Aortic smooth muscle cell (primary cell): ENCODE data around the gene MAP3K15. TPM values are rescaled to one million over a fixed set of nuclear protein-coding genes. Genes with fewer than 3 reads are reported as not detected.

Source experiments
- total RNA-seq: library from RNA; depleted of rRNA; stranded (reverse); fragments of >200 nt; gene quantifications from 2 replicates; pipeline ENCODE4 v1.2.3, GENCODE V29; 2014

The MAP3K15 gene, protein sequence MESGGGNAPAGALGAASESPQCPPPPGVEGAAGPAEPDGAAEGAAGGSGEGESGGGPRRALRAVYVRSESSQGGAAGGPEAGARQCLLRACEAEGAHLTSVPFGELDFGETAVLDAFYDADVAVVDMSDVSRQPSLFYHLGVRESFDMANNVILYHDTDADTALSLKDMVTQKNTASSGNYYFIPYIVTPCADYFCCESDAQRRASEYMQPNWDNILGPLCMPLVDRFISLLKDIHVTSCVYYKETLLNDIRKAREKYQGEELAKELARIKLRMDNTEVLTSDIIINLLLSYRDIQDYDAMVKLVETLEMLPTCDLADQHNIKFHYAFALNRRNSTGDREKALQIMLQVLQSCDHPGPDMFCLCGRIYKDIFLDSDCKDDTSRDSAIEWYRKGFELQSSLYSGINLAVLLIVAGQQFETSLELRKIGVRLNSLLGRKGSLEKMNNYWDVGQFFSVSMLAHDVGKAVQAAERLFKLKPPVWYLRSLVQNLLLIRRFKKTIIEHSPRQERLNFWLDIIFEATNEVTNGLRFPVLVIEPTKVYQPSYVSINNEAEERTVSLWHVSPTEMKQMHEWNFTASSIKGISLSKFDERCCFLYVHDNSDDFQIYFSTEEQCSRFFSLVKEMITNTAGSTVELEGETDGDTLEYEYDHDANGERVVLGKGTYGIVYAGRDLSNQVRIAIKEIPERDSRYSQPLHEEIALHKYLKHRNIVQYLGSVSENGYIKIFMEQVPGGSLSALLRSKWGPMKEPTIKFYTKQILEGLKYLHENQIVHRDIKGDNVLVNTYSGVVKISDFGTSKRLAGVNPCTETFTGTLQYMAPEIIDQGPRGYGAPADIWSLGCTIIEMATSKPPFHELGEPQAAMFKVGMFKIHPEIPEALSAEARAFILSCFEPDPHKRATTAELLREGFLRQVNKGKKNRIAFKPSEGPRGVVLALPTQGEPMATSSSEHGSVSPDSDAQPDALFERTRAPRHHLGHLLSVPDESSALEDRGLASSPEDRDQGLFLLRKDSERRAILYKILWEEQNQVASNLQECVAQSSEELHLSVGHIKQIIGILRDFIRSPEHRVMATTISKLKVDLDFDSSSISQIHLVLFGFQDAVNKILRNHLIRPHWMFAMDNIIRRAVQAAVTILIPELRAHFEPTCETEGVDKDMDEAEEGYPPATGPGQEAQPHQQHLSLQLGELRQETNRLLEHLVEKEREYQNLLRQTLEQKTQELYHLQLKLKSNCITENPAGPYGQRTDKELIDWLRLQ (N-terminal part only)
- not detected in 2 replicates for total RNA-seq

DNA sequence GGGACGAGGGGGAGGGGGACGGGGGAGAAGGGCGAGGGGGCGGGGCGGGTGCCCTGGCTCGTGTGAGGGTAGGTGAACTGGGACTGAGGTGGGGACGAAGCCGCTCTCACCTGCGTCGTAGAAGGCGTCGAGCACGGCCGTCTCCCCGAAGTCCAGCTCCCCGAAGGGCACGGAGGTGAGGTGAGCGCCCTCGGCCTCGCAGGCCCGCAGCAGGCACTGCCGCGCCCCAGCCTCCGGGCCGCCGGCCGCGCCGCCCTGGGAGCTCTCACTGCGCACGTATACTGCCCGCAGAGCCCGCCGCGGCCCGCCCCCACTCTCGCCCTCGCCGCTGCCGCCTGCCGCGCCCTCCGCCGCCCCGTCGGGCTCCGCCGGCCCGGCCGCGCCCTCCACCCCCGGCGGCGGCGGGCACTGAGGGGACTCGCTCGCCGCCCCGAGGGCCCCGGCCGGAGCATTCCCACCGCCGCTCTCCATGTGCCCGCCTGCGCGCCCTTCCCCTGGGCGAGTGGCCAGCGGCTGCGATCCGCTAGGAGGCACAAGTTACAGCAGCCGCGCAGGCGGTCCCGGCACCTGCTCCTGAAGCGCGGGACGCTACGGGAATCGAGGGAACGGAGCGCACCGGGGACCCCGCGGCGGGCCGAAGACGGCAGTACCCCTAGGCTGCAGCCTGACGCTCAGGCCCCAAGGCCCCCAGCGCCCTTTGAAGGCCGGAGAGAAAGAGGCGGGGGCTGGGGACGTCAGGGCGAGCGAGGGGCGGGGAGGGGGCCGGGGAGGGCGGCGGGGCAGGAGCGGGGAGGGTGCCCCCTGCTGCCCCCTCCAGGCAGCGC is at the start of gene MAP3K15:
MAP3K15 (minus strand) TSS at position 718 of the 824 bp plus-strand sequence; CDS start at position 471, 247 bp downstream.

DNA sequence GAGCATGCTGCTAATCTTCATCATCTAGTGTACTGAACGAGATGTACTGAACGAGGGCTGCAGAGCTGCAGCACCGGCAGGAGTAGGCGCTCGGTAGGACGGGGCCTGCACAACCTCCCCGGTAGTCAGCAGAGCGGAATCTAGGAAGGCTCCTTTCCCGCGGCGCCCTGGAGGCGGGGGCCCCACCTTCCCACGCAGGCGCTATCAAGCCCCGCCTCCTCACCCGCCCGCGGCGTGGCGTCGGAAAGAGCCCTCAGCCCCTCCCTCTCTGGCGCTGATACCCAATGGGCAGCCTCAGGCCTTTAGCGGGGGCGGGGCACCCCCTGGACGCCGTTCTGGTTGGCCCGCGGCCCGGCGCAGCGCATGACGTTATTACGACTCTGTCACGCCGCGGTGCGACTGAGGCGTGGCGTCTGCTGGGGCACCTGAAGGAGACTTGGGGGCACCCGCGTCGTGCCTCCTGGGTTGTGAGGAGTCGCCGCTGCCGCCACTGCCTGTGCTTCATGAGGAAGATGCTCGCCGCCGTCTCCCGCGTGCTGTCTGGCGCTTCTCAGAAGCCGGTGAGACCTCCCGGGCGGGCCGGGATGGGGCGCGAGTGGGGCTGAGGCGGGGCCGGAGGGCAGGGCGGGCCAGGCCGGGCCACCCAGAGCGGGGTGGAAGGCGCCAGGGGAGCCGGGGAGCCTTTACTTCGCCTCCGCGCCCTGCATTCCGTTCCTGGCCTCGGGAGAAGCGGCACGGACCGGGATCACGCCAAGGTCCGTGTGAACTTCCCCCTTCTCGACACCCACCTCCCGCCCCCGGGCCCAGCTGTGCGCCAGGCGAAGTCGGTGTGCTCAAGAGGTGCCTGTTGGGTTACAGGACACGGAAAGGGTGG is 171.5 kb downstream of the MAP3K15 start, which contains the start of gene PDHA1:
PDHA1 (plus strand) TSS at position 393 of the 874 bp plus-strand sequence; CDS start at position 504, 111 bp downstream.

Other genes with a start within 250 kb of the MAP3K15 start
- gene PDHA1, start 171.6 kb downstream of the MAP3K15 start, total RNA-seq, result 105 and 127 TPM in 2 replicates